ENCODE data around the gene HAPSTR1.
A peak's percentile ranks its signal among the peaks of the same experiment; 100 is the strongest.

Gene HAPSTR1

GRCh38 chr16:9123401-9123800 lies 32.0 kb downstream of the HAPSTR1 start:
- no peak for DNase-seq (ENCODE audit: low read depth, low spot score)

DNA sequence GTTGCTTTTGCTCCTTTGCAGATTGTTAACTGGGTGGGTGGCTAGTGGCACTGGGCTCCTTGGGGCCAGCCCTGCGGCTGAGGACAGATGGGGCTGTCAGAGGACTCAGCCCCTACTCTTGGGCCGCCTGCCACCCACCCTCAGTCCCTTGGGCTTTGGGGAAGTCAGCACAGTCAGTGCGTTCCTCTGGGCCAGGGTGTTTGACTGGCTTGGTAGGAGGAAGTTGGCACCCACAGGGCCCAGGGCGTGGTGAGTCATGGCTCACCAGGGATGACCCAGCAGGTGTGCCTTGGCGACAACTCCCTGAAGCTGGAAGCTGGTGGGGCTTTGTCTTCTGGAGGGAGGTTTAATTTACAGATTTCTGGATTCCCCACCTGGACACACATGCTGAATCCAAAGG lies 32.4 kb downstream of the HAPSTR1 start:
- no peak for DNase-seq (ENCODE audit: low read depth, low spot score)

DNA sequence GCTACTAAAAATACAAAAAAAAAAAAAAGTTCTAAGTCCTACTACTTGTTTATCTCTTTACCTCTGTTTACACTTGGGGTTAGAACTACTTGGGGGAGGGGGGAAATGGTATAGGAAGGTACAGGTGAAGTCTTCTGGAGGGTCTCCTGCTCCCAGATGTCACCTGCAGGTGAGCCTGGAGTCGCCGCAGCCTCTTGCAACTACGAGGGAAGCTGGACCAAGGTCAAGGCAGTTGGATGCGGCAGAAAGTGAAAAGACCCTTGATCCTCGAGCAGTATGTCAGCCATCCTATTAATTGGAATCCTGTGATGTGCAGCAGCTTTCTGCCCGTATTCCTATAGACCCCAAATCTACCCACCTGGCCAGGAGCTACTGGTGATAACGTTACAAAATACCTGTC lies 33.0 kb downstream of the HAPSTR1 start:
- DNase-seq (ENCODE audit: low read depth, low spot score) = no peak

GRCh38 chr16:9124908-9125584 lies 33.6 kb downstream of the HAPSTR1 start:
- DNase-seq (ENCODE audit: low read depth, low spot score) = no peak

DNA sequence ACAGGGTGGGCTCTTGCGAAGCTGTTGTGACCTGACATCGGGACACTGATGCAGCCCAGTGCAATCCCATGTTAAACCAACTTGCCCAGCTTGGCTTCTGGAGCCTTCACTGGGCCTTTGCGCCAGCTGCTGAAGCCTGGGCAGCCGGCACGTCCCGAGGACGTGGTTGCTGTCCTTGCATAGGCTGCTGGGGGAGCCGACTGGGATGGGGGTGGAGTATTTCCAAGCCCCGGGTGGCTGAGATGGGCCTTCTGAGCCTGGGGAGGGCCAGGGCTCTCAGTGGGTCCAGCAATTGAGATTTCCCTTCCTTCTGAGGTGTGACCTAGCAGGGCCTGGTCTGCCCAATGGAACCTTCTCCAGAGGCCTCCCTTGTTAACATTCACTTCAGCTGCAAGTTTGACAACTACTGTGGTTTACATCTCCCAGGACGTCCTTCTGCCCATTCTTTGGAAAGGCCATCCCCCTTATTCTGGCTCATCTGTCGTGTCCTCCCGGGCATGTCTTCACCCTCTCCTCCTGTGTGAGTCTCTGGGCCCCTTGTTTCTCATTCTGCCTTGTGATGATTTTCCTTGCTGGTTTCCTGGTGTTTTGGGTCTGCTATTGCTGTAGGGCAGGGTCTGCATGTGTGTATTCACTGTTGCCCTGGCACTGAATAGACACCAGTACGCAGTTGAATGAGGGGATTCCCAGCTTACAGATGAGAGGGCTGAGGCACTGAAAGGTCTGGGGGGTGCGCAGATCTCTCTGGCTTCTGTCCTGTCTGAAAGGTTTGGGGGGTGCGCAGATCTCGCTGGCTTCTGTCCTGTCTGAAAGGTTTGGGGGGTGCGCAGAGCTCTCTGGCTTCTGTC lies 34.4 kb downstream of the HAPSTR1 start:
- no peak for DNase-seq (ENCODE audit: low read depth, low spot score)

GRCh38 chr16:9126609-9127008 lies 35.2 kb downstream of the HAPSTR1 start:
- no peak for DNase-seq (ENCODE audit: low read depth, low spot score)

GRCh38 chr16:9128346-9129342 lies 37.2 kb downstream of the HAPSTR1 start:
- no peak for DNase-seq (ENCODE audit: low read depth, low spot score)

DNA sequence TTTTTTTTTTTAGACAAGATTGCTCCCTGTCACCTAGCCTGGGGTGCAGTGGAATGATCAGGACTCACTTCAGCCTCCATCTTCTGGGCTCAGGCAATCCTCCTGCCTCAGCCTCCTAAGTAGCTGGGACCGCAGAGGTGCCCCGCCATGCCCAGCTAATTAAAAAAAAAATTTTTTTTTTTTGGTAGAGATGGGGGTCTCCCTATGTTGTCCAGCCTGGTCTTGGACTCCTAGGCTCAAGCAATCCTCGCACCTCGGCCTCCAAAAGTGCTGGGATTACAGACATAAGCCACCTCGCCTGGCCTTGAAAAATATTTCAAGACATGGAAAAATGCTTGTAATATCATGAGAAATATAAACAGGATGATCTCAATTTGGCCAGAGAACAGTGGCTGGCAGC lies 42.9 kb downstream of the HAPSTR1 start:
- DNase-seq (ENCODE audit: low read depth, low spot score) = no peak

GRCh38 chr16:9134739-9135138 lies 43.3 kb downstream of the HAPSTR1 start:
- DNase-seq (ENCODE audit: low read depth, low spot score) = peak; percentile 24

- no peak for DNase-seq (ENCODE audit: low read depth, low spot score)
Measured at GRCh38 chr16:9135797-9136196, 44.4 kb downstream of the HAPSTR1 start.

GRCh38 chr16:9136596-9136995 lies 45.2 kb downstream of the HAPSTR1 start:
- DNase-seq (ENCODE audit: low read depth, low spot score) = no peak

GRCh38 chr16:9138021-9138680 lies 46.7 kb downstream of the HAPSTR1 start:
- DNase-seq (ENCODE audit: low read depth, low spot score) = no peak

- DNase-seq (ENCODE audit: low read depth, low spot score) = peak; percentile 47
Measured at GRCh38 chr16:9138731-9139501, 47.5 kb downstream of the HAPSTR1 start.

DNA sequence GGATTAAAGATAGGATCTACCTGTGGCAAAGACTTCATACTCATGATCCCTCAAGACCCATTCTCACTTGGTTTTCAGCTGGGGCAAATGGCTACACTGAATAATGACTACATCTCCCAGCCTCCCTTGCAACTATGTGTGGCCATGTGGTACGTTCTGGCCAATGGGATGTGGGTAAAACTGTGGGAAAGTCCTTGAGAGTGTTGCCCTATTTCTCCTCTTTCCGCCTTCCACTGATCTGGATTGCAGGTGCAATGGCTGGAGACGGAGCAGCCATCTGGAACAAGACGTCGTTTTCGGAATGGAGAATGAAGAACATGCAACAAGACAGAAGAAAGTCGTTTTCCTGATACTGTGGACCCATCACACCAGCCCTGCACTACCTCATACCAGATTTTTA lies 48.5 kb downstream of the HAPSTR1 start:
- DNase-seq (ENCODE audit: low read depth, low spot score) = no peak
